ENCODE results near the gene DKK3. TPM values are rescaled to one million over a fixed set of nuclear protein-coding genes. Genes with fewer than 3 reads are reported as not detected.

Gene DKK3
- polyA plus RNA-seq, 3 donors = not detected

GRCh38 chr11:11929920-11930319, 78.5 kb downstream of the DKK3 start:
- Histone ChIP-seq H3K9ac (ENCODE audit: insufficient read depth, low read length, poor library complexity, severe bottlenecking) (no peak overlapping the region), H3K4me1 (ENCODE audit: control insufficient read depth in 1 of 2, insufficient read depth in 2 of 2, low read length in 2 of 2) (no peaks in the 10 kb centered on the region), H3K36me3 (replicated peaks in 1 of 2; ENCODE audit: control insufficient read depth in 1 of 2, insufficient read depth in 2 of 2, low read length in 2 of 2) (peaks cover 42 to 77% of the 10 kb centered on the region in 2 donors), H3K79me2 (ENCODE audit: insufficient read depth, low read length) (no peaks in the 10 kb centered on the region), H3K4me2 (replicated peaks; ENCODE audit: extremely low read depth, low read length, poor library complexity, severe bottlenecking) (no peak overlapping the region), H3K27me3 (ENCODE audit: control insufficient read depth in 2 of 2, insufficient read depth in 2 of 2, low read length in 2 of 2) (no peaks in the 10 kb centered on the region), H3K27ac (ENCODE audit: low read depth in 1 of 2, low read length in 2 of 2) (no peak overlapping the region), H4K20me1 (ENCODE audit: insufficient read depth, low read length) (no peaks in the 10 kb centered on the region), H2AFZ (ENCODE audit: insufficient read depth, low read depth, low read length, poor library complexity, severe bottlenecking) (no peak overlapping the region), H3K9me3 (replicated peaks in 1 of 2; ENCODE audit: control insufficient read depth in 1 of 2, insufficient read depth in 1 of 2, low read length in 2 of 2) (no peaks in the 10 kb centered on the region), H3K4me3 (replicated peaks in 1 of 3; ENCODE audit: low read depth in 2 of 3, low read length in 3 of 3) (no peak overlapping the region)
- Mint-ChIP-seq H3K4me3 (no peak overlapping the region), H3K36me3 (peaks cover 68 to 75% of the 10 kb centered on the region in 2 donors), H3K27me3 (ENCODE audit: low read depth in 3 of 3) (no peaks in the 10 kb centered on the region), H3K27ac (no peak overlapping the region), H3K9me3 (peaks cover 0 to 3% (median 1%) of the 10 kb centered on the region in 7 donors), H3K4me1 (peaks cover 7% of the 10 kb centered on the region)
- intact Hi-C loops (cut with micrococcal nuclease) = loop anchor here in 1 of 2 donors (5.0 to 10.0 kb wide), 2 partner anchors 115 to 352 kb away; no protein-coding TSS in a partner anchor
- no peak for DNase-seq
- WGBS (ENCODE audit: insufficient coverage) = no CpG with 5 or more reads among the region's 2 CpGs
- TF ChIP-seq, protein P1, sequence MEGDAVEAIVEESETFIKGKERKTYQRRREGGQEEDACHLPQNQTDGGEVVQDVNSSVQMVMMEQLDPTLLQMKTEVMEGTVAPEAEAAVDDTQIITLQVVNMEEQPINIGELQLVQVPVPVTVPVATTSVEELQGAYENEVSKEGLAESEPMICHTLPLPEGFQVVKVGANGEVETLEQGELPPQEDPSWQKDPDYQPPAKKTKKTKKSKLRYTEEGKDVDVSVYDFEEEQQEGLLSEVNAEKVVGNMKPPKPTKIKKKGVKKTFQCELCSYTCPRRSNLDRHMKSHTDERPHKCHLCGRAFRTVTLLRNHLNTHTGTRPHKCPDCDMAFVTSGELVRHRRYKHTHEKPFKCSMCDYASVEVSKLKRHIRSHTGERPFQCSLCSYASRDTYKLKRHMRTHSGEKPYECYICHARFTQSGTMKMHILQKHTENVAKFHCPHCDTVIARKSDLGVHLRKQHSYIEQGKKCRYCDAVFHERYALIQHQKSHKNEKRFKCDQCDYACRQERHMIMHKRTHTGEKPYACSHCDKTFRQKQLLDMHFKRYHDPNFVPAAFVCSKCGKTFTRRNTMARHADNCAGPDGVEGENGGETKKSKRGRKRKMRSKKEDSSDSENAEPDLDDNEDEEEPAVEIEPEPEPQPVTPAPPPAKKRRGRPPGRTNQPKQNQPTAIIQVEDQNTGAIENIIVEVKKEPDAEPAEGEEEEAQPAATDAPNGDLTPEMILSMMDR (IDR thresholded peaks at IDR 0.05) = no peak

DNA sequence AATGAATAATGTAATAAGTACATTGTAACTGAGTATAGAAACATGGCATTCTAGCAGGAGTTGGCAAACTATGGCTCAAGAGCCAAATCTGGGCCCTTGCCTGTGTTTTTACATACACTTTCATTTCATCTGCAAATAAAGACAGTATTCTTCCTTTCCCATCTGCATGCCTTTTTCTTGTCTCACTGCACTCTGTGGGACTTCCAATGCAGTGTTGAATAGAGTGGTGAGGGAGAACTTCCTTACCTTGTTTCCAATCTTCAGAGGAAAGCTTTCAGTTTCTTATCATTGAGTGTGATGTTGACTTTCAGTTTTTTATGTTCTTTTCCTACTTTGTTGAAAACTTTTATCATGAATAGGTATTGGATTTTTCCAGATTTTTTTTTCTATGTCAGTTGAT, 84.6 kb downstream of the DKK3 start:
- H3K27me3 Mint-ChIP-seq (ENCODE audit: low read depth in 3 of 3) = no peaks in the 10 kb centered on the region
- peaks cover 7% of the 10 kb centered on the region for H3K4me1 Mint-ChIP-seq
- Histone ChIP-seq H3K36me3 (replicated peaks in 1 of 2; ENCODE audit: control insufficient read depth in 1 of 2, insufficient read depth in 2 of 2, low read length in 2 of 2) (peaks cover 40 to 75% of the 10 kb centered on the region in 2 donors), H2AFZ (ENCODE audit: insufficient read depth, low read depth, low read length, poor library complexity, severe bottlenecking) (no peak overlapping the region), H4K20me1 (ENCODE audit: insufficient read depth, low read length) (no peaks in the 10 kb centered on the region), H3K9me3 (replicated peaks in 1 of 2; ENCODE audit: control insufficient read depth in 1 of 2, insufficient read depth in 1 of 2, low read length in 2 of 2) (no peaks in the 10 kb centered on the region), H3K27me3 (ENCODE audit: control insufficient read depth in 2 of 2, insufficient read depth in 2 of 2, low read length in 2 of 2) (no peaks in the 10 kb centered on the region), H3K4me1 (ENCODE audit: control insufficient read depth in 1 of 2, insufficient read depth in 2 of 2, low read length in 2 of 2) (no peaks in the 10 kb centered on the region), H3K4me3 (replicated peaks in 1 of 3; ENCODE audit: low read depth in 2 of 3, low read length in 3 of 3) (no peak overlapping the region), H3K4me2 (replicated peaks; ENCODE audit: extremely low read depth, low read length, poor library complexity, severe bottlenecking) (no peak overlapping the region), H3K79me2 (ENCODE audit: insufficient read depth, low read length) (no peaks in the 10 kb centered on the region), H3K9ac (ENCODE audit: insufficient read depth, low read length, poor library complexity, severe bottlenecking) (no peak overlapping the region), H3K27ac (ENCODE audit: low read depth in 1 of 2, low read length in 2 of 2) (no peak overlapping the region)
- H3K36me3 Mint-ChIP-seq = peaks cover 56 to 58% of the 10 kb centered on the region in 2 donors
- intact Hi-C loops (cut with micrococcal nuclease) = no loop called here
- TF ChIP-seq, protein P1 (IDR thresholded peaks at IDR 0.05) = no peak
- peaks cover 0 to 3% (median 1%) of the 10 kb centered on the region in 7 donors for H3K9me3 Mint-ChIP-seq
- DNase-seq = no peak
- H3K4me3 Mint-ChIP-seq = no peak overlapping the region
- H3K27ac Mint-ChIP-seq = no peak overlapping the region
